Type B pancreatic cell (in vitro differentiated cells): ENCODE measurements around the gene NEUROD2. TPM values are rescaled to one million over a fixed set of nuclear protein-coding genes. Genes with fewer than 3 reads are reported as not detected.

ENCODE experiments used
- DNase-seq: peaks from one replicate; pipeline ENCODE4 v3.0.0; 2021; ENCODE audit warnings: mixed read lengths; ENCODE audit not compliant: unreplicated experiment; ENCODE audit errors: extremely low spot score
- H3K27ac Mint-ChIP-seq: 2 replicates; pipeline ENCODE4 v1.8.0; 2021; ENCODE audit warnings: mild to moderate bottlenecking, mixed read lengths
- H3K27me3 Mint-ChIP-seq: 2 replicates; pipeline ENCODE4 v1.8.0; 2021; ENCODE audit warnings: mixed read lengths
- H3K36me3 Mint-ChIP-seq: 2 replicates; pipeline ENCODE4 v1.8.0; 2021; ENCODE audit warnings: mixed read lengths
- H3K4me1 Mint-ChIP-seq: one replicate; pipeline ENCODE4 v1.8.0; 2021; ENCODE audit warnings: mixed read lengths; ENCODE audit not compliant: unreplicated experiment
- H3K4me3 Mint-ChIP-seq: 2 replicates; pipeline ENCODE4 v1.8.0; 2021; ENCODE audit warnings: mild to moderate bottlenecking, mixed read lengths
- H3K9me3 Mint-ChIP-seq: 2 replicates; pipeline ENCODE4 v1.8.0; 2021; ENCODE audit warnings: mixed read lengths
- total RNA-seq: library from RNA; stranded (reverse); gene quantifications from 2 replicates; pipeline ENCODE4 v1.2.1, GENCODE V29; 2021; ENCODE audit warnings: low replicate concordance
- TF ChIP-seq, protein P1 (sequence below): fragments of 200-600 bp; sonication (generic); conservative IDR thresholded peaks from 2 replicates; pipeline ENCODE4 v1.5.0; 2021; ENCODE audit warnings: antibody characterized with exemption, mild to moderate bottlenecking

Gene NEUROD2
- total RNA-seq, 1 donor from 2014 or later, result not detected

DNA sequence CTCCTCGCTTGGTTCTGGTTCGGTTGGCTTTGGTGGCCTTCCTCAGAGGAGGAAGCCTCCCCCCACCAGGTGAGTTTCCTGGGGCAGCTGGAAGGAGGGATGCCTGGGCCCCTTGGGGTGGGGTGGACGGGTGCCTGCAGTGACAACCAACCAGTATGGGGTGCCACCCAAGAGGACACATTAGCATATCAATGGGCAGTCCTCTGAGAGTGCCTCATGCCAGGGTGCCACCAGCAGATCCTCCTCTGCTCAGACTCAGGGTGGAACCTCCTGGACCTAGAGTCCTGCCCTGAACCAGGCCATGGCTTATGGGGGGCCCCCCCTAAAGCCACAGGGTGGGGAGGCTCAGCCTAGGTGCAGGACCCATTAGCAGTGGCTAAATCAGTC, 21.8 kb upstream of the NEUROD2 start:
- no peak overlapping the region for H3K27ac Mint-ChIP-seq
- TF ChIP-seq, protein P1, sequence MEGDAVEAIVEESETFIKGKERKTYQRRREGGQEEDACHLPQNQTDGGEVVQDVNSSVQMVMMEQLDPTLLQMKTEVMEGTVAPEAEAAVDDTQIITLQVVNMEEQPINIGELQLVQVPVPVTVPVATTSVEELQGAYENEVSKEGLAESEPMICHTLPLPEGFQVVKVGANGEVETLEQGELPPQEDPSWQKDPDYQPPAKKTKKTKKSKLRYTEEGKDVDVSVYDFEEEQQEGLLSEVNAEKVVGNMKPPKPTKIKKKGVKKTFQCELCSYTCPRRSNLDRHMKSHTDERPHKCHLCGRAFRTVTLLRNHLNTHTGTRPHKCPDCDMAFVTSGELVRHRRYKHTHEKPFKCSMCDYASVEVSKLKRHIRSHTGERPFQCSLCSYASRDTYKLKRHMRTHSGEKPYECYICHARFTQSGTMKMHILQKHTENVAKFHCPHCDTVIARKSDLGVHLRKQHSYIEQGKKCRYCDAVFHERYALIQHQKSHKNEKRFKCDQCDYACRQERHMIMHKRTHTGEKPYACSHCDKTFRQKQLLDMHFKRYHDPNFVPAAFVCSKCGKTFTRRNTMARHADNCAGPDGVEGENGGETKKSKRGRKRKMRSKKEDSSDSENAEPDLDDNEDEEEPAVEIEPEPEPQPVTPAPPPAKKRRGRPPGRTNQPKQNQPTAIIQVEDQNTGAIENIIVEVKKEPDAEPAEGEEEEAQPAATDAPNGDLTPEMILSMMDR, result no peak
- H3K36me3 Mint-ChIP-seq, result no peaks in the 10 kb centered on the region
- no peak overlapping the region for H3K4me3 Mint-ChIP-seq
- peaks cover 11% of the 10 kb centered on the region for H3K4me1 Mint-ChIP-seq
- H3K9me3 Mint-ChIP-seq, result no peaks in the 10 kb centered on the region
- H3K27me3 Mint-ChIP-seq, result peaks cover 54% of the 10 kb centered on the region
- no peak for DNase-seq

- Mint-ChIP-seq H3K27me3 (peaks cover 56% of the 10 kb centered on the region), H3K9me3 (no peaks in the 10 kb centered on the region), H3K27ac (no peak overlapping the region), H3K4me1 (peaks cover 11% of the 10 kb centered on the region), H3K36me3 (no peaks in the 10 kb centered on the region), H3K4me3 (peak overlapping the region; percentile 55)
- no peak for DNase-seq
- TF ChIP-seq, protein P1, result no peak
Measured at GRCh38 chr17:39628655-39629493, 21.2 kb upstream of the NEUROD2 start.

DNA sequence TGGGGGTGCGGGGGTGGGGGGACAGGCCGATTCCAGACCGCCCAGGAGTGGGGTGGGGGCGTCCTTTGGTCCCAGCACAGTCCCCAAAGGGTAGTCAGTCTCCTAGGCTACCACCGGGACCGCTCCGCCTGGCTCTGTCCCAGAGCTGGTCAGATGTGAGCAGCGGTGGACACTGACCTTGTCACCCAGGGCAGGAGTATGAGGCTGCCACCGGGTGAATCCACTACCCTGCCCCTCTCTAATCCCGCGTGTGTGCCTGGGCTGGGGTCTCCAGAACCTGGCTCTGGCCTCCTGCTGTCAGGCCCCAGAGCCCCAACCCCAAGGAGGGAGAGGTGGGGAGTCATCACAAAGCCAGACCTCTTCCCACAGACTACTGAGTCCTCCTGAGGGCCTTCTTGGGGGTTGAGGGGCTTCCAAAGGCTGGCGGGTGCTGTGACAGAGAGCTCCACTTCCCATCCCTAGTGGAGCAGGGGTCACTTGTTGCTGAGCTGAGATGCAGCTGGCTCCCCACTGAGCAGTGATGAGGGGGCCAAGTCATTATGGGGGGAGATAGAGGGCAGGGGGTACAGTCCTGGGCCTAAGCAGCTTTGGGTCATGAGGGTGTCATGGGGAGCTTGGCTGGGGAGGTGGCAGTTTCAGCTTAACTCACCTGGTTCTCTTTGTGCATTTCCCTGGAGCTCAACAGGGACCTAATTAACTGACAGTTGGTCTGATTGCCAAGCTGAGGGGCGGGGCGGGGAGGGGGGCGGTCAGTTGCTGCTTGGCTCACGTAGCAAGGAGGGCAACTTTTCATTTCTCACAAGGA, 20.2 kb upstream of the NEUROD2 start:
- no peak overlapping the region for H3K27ac Mint-ChIP-seq
- peaks cover 62% of the 10 kb centered on the region for H3K27me3 Mint-ChIP-seq
- H3K4me3 Mint-ChIP-seq, result peak overlapping the region; percentile 49
- peaks cover 11% of the 10 kb centered on the region for H3K4me1 Mint-ChIP-seq
- TF ChIP-seq, protein P1, result no peak
- no peaks in the 10 kb centered on the region for H3K36me3 Mint-ChIP-seq
- H3K9me3 Mint-ChIP-seq, result no peaks in the 10 kb centered on the region
- DNase-seq, result no peak

DNA sequence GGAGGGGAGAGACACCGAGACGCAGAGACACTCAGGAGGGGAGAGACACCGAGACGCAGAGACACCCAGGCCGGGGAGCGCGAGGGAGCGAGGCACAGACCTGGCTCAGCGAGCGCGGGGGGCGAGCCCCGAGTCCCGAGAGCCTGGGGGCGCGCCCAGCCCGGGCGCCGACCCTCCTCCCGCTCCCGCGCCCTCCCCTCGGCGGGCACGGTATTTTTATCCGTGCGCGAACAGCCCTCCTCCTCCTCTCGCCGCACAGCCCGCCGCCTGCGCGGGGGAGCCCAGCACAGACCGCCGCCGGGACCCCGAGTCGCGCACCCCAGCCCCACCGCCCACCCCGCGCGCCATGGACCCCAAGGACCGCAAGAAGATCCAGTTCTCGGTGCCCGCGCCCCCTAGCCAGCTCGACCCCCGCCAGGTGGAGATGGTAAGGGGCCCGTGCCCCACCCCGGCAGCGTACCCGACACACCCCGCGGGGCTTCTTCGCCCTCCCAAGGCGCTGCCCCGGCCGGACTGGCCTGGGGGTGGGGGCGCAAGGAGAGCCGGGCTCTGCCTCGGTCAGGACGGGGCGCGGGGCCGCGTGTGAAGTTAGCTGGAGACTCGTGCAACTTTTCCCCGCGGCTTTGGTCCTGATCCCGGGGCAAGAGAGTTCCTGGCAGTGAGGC, 19.5 kb upstream of the NEUROD2 start:
- no peak for DNase-seq
- TF ChIP-seq, protein P1, result no peak
- Mint-ChIP-seq H3K36me3 (no peaks in the 10 kb centered on the region), H3K4me1 (peaks cover 11% of the 10 kb centered on the region), H3K4me3 (peak overlapping the region; percentile 84), H3K27me3 (peaks cover 63% of the 10 kb centered on the region), H3K27ac (no peak overlapping the region), H3K9me3 (no peaks in the 10 kb centered on the region)

- H3K27ac Mint-ChIP-seq, result no peak within 1 kb of the TSS
- H3K9me3 Mint-ChIP-seq, result no peaks in the 10 kb centered on the region
- H3K4me1 Mint-ChIP-seq, result peaks cover 11% of the 10 kb centered on the region
- TF ChIP-seq, protein P1, result no peak
- peak within 1 kb of the TSS; percentile 84 for H3K4me3 Mint-ChIP-seq
- peaks cover 62% of the 10 kb centered on the region for H3K27me3 Mint-ChIP-seq
- DNase-seq, result no peak
- H3K36me3 Mint-ChIP-seq, result no peaks in the 10 kb centered on the region
Measured at GRCh38 chr17:39626171-39627046, 18.7 kb upstream of the NEUROD2 start, which contains the start of gene PPP1R1B. PPP1R1B (plus strand) TSS chr17:39626952; CDS start chr17:39627393, 441 bp downstream.
